GM18867 (cell line): ENCODE results near the gene LSM7.

Experiments used
- ATAC-seq: cut with Tn5 transposase; IDR thresholded peaks from one replicate; pipeline ENCODE4 v1.9.1; 2021; ENCODE audit warnings: mild to moderate bottlenecking, moderate library complexity; ENCODE audit not compliant: unreplicated experiment

The LSM7 gene

DNA sequence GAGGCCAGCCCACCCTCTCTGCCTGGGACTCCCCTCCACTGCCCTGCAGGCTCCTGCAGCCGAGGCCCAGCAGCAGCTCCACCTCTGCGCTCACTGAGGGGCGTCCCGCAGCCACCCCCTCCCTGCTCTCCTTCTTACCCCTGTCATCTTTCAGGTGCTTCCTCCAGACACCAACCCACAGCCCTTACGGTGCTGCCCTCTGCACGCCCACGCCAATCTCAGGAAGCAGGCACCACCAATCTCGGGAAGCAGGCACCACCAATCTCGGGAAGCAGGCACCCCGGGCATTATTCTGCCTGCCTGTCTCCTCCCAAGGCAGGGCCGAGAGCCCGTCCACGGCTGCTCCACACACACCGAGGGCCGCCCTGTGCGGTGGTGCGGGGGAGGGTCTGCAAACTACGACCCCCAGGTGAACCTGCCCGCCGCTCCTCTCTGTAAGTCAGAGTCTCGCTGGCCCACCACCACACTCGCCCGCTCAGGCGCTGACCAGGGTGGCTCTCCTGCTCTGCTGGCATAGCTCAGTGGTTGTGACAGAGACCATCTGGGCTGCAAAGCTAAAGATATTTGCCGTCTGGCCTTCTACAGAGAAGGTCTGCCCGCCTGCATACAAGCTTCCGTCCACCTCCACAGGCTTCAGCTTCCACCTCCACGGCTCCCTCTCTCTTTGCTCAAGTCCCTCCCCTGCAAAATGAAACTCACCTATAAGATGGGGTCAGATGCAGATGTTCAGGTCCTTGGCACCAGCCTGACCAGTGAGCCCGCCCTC, 2.9 kb downstream of the LSM7 start:
- ATAC-seq = no peak

DNA sequence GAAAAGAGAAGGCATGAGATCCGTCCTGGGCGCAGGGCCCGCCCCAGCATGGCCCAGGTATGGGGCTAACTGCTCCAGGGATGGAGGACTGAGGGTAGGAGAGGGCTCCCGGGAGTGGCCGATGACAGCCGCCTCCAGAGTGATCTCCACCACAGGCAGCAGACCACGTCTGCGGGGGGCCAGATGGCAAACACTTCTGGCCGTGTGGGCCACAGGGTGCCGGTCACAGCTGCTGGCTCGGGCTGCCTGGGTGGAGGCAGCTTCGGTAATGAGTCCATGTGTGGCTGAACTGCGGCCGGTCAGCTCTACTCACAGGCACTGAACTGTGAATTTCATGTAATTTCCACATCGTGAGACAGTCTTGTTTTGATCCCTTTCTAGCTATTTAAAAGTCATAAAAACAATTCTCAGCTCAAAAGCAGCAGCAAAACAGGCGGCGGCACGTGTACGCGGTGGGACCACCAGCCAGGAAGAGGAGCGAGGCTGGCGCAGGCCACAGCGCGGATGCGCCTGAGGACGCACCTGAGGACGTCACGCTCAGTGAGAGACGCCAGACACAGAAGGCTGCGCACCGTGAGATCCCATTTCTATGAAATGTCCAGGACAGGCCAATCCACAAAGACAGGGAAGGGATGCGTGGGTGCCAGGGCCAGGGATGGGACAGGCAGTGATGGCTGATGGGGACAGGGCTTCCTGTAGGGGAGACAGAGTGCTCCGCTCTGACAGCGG, 4.0 kb downstream of the LSM7 start:
- ATAC-seq = no peak

DNA sequence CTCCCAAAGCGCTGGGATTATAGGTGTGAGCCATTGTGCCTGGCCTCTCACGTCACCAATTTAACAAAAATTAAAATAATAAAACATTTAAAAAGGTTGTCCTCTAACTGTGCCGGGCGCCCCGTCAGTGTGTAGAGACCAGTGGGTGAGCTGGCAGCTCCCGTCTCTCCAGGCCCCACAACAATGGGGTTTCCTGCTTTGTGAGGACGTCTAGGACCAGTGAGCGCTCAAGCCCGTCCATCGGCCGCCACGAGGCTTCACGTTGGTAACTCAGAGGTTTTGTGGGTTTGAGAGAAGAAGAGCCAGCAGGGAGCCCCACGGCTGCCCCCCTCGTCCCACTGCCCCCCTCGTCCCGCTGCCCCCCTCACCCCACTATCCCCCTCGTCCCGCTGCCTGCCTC, 4.7 kb downstream of the LSM7 start:
- ATAC-seq = no peak

- ATAC-seq = no peak
Measured at GRCh38 chr19:2321565-2322283, 6.7 kb downstream of the LSM7 start.

GRCh38 chr19:2320939-2321338, 7.4 kb downstream of the LSM7 start:
- ATAC-seq = no peak

- no peak for ATAC-seq
Measured at GRCh38 chr19:2320049-2320448, 8.3 kb downstream of the LSM7 start.

GRCh38 chr19:2319551-2319950, 8.8 kb downstream of the LSM7 start:
- ATAC-seq = no peak

DNA sequence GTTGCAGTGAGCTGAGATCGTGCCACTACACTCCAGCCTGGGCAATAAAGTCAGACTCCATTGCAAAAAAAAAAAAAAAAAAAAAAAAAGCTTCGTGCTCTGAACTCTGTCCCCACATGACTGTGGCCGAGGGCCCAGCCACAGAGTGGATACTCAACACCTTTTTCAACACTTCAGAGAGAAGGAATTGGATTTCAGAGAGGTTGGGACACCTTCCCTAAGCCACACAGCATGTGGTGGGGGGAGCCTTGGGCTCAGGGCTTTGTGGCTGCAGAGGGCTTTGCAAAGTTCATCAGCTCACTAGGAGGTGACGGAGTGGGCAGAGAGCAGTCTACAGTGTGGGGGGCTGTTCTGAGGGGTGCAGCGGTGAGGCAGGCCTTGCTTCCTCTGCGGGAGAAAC, 9.5 kb downstream of the LSM7 start:
- ATAC-seq = no peak

- ATAC-seq = no peak
Measured at GRCh38 chr19:2317756-2318155, 10.6 kb downstream of the LSM7 start.

DNA sequence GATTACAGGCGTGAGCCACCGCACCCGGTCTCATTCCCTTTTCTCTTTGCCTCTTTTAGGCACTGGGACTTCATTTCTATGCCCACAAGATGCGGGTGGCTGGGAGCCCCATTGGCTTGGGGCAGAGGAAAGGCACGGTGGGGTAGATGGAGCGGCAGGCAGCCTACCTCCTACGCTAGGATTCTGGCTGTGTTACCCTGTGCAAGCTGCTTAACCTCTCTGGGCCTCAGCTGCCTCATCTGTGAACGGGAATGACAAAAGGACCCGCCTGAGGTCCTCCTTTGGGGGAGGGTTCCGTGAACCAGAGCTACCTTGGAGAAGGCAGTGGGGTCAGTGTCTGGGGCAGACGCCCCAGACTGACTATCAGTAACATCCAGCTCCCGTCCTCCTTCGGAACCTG, 11.1 kb downstream of the LSM7 start:
- no peak for ATAC-seq

DNA sequence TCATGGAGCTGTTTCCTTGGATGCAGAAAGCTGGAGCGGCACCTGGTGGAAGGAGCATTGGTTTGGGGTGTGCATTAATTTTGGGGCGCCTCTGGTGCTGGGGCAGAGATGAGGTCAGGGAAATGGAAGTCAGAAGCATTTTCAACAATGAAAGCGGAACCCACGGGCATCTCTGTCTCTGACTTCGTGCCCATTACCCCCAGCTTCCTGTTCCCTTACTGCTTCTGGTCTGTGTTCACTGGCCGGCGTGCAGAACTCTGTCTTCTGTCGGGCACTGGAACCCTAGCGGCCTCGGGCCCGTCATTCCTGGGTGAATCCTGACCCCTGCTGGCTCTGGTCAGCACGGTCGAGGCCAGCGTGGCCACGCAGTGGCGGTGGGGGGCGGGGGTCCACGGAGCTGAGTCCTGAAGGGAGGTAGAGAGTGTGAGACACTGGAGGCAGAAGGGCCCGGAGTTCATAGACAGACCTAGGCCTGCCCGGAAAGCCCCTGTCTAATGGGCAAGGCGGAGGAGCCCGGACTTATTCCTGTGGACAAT, 12.5 kb downstream of the LSM7 start:
- no peak for ATAC-seq

GRCh38 chr19:2315121-2315817, 13.1 kb downstream of the LSM7 start:
- no peak for ATAC-seq

GRCh38 chr19:2312820-2313501, 15.4 kb downstream of the LSM7 start:
- no peak for ATAC-seq

DNA sequence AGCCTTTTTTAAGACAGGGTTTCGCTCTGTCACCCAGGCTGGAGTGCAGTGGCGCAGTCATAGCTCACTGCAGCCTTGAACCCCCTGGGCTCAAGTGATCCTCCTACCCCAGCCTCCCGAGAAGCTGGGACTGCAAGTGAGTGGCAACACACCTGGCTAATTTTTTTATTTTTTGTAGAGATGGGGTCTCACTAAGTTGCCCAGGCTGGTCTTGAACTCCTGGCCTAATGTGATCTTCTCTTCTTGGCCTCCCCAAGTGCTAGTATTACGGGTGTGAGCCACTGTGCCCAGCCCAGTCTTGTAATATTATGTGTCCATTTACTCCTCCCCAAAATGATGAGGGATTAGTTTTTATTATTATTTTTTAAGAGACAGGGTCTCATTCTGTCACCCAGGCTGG, 17.3 kb downstream of the LSM7 start:
- ATAC-seq = no peak

DNA sequence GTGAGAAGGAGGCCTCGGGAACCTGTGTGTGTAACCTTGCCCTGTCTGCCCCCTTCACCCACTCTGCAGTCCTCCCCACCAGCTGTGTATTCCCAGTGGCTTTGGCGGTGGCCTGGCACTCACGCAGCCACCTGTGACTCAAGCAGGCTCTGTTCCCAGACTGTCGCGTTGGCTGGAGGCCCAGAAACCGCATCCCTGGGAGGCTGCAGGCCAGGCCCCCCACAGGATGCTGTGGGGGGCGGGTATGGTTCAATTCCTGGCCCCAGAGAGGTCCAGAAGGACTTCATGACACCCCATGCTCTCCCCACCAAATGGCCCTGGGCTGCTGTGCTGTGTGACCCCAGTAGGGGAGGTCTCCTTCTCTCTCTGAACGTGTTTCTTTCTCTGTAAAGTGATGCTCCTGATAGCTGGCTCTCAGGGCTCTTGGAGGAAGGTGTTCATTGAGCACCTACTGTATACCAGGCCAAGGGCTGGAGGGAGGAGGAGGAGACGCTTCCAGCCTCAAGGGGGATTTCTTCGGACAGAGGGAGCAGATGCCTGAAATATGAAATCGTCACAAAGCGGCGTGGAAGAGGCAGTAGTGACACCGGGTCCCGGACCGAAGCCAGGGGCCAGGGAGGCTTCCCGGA, 18.5 kb downstream of the LSM7 start:
- no peak for ATAC-seq

- no peak for ATAC-seq
Measured at GRCh38 chr19:2308114-2308556, 20.3 kb downstream of the LSM7 start, which contains the start of gene LINGO3. TSS of gene LINGO3 (minus strand) at chr19:2308154. CDS start at chr19:2291776, 16,378 bp downstream.

DNA sequence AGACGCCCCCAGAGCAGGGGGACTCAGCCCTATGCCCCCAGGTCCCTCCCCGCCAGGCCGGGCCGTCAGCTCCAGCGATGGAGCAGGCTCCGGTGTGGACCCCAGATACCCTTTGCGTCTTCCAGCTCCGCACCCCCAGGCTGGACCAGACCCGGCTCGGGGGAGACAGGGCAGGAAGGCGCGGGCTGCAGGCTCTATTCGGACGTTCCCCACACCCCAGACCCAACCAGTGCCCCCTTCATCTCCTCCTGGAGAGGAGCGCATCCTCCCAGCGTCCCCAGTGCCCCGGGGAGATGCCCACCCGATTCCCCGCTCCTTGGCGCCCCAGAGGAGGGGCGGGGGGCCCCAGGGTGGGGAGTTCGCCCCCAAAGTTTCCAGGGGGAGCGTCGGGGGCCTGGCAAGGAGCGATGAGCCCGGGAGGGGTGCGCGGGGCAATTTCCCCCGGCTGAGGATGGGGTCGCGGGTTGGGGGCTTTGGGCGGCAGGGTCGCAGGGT, 20.8 kb downstream of the LSM7 start:
- ATAC-seq = no peak

DNA sequence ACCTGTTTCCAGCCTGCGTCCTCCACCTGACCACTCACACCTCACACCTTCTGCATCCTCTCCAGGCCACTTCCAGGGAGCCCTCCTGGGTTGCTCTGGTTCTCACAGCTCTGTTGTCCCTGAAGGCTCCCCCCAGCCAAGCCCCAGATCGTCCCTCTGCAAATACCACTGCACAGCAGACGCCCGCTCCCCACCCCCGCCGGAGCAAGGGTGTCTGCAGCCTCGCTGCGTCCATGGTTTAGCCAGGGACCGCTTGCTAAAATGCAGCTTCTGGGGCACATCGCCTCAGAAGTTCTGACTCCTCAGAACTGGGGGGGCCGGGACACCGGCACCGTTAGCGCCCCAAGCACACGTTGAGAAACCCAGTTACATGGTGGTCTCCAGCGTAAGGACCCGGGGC, 21.4 kb downstream of the LSM7 start:
- no peak for ATAC-seq

DNA sequence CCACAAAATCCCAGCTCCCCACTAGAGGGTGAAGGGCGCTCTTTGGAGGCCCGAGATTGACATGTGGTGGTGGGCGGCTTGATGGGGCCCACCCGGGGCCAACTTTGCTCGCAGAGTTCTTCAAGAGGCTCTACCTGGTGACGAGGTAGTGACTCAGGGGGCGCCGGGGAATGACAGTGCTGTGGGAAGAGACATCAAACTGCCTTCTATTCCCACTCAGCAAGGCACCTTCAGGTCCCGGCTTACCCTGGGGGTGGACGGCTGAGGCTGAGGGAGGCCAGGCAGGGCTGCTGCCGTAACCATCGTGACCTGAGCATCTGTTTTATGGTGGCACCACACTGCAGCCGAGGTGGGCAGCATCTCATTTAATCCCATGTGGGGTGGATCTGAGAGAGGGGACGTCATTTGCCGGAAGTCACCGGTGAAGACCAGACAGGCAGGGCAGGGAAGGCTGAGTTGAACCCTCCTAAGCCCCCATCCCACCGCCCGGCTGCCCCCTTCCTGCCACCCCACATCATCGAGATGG, 22.0 kb downstream of the LSM7 start:
- ATAC-seq = no peak
